HL-60/S4 treated with retinoic acid at 250 ng/mL for 4 days and 3 days (cell line): Measurements from ENCODE around the gene MKLN1.
"Not testable (repeated sequence)": the region's sequence is repeated elsewhere in the genome, so short reads cannot be mapped to it uniquely, and the experiment has no call there.

Experiments used
- in situ Hi-C: fragments of 300-500 bp; cut with MboI; formaldehyde crosslinking; loops from 2 replicates; pipeline ENCODE4 v1.7.0; 2022; ENCODE audit warnings: low sequenced_read_pairs

The MKLN1 gene

DNA sequence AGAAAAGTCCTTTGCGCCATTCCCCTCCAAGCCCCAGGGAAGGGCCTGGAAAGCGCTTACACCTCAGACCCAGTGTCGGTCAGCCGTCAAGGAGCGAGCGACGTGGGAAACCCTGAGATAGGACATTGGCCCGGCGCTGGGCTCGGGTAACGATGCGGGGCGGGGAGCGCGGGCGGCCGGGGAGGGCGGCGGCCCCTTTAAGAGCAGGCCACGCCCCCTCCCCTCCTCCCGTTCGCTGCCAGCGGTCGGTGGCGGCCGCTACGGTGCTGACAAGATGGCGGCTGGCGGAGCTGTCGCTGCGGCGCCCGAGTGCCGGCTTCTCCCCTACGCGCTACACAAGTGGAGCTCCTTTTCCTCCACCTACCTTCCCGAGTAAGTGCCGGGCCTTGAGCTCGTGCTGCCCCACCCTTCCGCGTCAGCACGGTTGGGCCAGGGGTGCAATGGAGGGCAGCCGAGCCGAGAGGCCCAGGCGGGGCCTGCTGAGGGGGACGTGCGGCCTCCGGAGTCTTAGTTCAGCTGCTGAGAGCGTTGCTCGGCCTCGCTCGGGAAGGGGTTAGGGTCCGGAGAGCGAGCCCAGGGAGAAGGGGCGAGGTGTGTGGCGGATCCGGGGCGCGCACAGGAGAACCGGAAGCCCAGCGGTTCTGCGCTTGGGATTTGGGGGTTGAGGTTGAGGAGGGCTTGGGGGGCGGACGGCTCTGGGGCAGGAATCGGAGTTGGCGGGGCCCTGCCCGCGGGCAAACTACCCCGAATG is at the start of gene MKLN1:
Gene MKLN1 (plus strand): TSS at position 251 of the 751 bp plus-strand sequence. CDS start 24 bp downstream, at position 275.
- in situ Hi-C loops, result no loop called here

DNA sequence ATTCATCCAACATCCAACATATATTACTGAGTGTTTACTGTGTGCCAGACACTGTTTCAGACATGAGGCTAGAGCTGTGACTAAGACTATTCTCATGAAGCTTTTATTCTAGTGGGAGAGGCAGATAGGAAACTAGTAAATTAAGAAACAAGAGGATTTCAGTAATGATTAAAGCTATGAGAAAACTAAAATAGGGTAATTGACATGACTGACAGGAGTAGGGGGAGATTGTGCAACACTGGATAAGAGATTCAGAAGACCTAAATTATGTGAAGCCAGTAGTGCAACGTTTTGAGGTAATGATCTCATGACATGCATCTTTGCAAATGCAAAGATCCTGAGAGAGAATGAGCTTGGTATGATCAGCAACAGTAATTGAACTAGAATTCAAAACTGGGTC is 48.6 kb upstream of the MKLN1 start:
- in situ Hi-C loops, result no loop called here

- in situ Hi-C loops, result no loop called here
Observed at GRCh38 chr7:131281266-131282048, 46.2 kb upstream of the MKLN1 start.

DNA sequence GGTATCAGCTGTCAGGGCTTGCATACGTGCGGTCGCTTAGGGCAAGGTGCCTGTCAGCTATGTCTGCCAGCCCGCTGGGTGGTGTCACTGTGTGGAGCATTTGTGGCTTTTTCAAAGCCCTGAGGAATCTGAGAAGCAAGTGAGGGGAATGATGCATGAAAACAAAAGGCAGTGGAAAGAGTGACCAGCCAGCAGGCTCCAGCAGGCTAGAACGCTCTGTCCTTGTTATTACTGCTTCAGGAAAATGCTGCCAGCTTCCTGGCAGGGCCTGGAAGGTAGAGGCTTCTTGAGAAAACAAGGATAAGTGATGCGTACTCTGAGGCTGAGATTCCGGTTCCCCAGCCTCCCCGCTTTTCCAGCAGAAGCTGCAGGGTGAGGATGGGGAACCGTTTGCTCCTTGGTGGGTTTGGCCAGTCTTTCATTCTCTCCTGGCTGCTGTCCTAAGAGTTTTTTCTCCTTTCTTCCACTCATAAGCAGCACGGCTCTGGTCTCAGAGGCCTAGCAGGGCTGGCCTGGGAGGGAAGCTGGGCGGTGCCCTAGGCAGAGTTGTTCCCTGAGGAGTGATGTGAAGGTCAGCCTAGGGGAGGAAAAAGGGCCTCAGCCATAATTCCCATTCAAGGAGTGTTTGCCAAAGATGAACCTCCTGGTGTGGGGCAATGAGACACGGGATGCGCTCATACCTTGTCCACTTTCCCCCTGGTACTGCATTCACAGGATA is 42.8 kb upstream of the MKLN1 start:
- in situ Hi-C loops, result no loop called here

- in situ Hi-C loops, result no loop called here
Observed at GRCh38 chr7:131285556-131285955, 42.1 kb upstream of the MKLN1 start.

DNA sequence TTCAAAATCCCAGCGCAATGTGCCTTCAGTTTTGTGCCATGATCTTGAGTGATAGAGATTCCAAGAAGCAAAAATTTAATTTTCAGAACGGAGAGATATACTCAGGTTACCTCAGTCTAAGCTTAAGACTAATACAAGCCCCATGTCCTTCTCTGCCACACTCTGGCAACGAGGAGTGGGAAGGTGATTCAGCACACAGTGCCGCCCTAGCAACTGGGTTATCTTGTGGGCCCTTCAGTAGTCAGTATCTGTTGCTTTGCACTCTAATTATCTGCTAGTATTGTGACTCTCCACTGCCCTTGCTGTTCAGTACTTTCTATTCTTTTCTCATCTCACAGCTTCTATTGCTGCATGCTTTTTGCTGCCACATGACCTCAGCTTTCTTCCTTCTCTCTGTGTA is 39.2 kb upstream of the MKLN1 start:
- in situ Hi-C loops, result no loop called here

GRCh38 chr7:131289051-131289450 is 38.6 kb upstream of the MKLN1 start:
- in situ Hi-C loops, result no loop called here

GRCh38 chr7:131292141-131292905 is 35.4 kb upstream of the MKLN1 start:
- in situ Hi-C loops, result no loop called here

DNA sequence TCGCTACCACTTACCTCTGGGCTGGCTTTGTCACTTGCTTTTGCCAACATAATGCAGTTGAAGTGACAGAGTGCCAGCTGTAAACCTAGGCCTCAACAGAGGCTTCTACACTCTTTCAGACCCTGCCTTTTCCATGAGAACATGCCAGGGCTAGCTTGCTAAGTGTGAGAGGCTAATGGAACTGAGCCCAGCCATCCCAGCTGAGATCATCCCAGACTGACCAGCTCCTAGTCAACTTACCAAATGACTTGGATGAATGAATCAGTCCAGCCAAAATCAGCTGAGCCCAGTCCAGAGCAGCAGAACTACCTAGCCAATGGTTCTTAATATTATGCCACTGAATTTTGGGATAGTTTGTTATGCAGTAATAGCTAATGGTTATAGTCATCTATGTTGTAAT is 34.7 kb upstream of the MKLN1 start:
- in situ Hi-C loops, result no loop called here

DNA sequence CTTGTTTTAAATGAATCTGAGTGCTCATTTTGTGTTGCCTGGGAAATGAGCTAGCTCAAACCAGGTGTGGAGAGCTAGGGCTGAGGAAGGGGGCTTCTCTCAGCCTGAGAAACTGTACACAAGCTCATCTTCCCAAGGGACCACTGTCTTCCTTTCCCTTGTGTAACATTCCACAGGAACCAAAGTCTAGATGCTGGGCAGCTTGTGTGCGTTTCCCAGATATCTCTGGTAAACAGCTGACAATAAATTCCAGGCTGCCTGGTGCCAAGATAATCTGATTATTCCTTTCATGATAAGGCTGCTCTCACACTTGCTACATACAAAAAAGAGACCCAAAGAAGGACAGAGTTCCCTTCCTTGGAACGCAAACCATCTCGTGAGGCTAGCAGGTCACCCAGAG is 33.1 kb upstream of the MKLN1 start:
- in situ Hi-C loops, result no loop called here

DNA sequence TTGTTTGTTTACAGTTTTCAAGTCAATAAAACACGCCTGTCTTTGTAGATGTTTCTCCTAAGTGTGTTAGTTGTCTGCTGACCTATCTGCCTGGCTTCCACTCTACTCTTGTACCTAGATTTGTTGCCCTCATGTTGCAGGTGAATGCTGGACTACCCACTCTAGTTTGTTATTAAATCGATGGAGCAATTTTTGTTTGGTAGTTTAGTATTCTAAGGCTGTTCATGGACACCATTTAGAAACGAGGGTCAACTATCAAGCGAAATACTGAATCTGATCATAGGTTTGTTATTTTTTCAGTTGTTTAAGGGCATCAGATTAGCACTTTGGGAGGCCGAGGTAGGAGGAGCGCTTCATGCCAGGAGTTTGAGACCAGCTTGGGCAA is 29.1 kb upstream of the MKLN1 start:
- in situ Hi-C loops, result no loop called here

GRCh38 chr7:131299074-131299473 is 28.6 kb upstream of the MKLN1 start:
- in situ Hi-C loops, result no loop called here

GRCh38 chr7:131300078-131300477 is 27.6 kb upstream of the MKLN1 start:
- in situ Hi-C loops, result no loop called here

DNA sequence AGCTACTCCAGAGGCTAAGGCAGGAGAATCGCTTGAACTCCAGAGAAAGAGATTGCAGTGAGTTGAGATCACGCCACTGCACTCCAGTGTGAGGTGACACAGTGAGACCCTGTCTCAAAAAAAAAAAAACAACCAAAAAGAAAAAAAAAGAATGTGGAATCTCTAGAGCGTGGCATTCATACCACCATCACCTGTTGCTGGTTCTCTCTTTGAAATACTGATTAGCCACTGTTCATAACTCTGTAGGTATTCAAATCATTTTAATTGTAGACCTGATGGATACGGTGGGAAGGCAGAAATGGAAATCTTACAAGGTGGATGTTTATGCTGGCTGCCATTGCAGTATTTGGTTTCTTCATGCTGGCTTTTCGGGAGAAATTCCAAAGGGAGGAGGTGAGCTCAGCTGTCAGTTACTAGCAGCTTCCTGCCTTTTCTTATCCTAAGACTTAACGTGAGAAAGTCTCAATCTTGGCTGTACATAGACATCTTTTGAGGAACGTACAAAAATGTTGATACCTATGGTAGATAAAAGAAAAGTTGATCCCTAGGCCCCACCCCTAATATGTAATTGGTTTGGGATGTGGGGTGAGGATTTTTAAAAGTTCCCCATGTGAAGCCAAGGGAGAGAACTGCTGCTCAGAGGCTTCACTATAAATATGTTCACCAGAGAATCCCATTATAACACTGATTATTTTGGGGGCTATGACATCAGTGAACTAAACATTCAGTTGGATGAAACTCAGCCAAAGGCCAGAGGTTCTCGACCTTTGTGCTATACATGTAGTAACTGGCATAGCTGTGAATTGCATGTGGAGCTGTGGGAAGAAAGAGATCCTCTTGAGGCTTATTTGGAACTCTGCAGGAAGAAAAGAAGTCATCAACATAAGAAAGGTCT is 26.9 kb upstream of the MKLN1 start:
- in situ Hi-C loops, result no loop called here

GRCh38 chr7:131302446-131302845 is 25.2 kb upstream of the MKLN1 start:
- in situ Hi-C loops, result no loop called here

DNA sequence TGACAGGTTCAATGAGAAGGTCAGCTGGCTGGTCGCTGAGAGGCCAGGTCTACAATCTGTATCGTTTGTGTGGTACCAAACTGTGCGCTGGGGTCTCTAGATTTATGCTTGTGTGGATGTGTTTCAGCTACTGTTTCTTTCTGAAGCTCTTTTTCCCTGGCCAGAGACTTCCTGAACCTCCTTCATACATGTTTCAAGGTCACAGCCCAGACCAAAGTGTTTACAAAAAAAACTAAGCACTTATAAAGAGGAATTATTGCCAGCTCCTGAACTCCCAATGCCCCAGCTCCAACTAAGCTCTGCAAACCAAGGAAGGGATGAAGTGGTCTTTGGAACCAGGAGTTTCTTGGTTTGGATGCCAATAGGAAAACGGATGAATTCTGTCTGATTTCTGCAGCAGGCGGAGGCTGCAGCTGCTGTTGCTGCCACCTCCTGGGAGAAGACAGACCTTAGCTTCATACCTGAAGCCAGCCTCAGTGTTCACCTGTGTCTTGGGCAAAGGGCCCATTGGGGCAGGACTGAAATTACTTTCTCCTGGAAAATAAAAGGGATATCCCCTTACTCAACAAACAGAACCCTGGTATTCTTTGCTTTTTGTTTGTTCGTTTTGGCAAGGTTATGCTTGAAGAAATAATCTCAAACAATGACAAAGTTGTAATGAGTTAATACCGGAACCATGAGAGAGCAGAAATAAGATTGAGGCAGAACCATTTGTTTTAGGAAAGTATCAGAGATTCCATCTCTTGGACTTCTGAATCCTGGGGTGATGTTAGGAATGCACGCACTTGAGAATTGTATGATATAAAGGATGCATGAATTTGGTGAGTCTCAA is 24.6 kb upstream of the MKLN1 start:
- in situ Hi-C loops, result no loop called here

DNA sequence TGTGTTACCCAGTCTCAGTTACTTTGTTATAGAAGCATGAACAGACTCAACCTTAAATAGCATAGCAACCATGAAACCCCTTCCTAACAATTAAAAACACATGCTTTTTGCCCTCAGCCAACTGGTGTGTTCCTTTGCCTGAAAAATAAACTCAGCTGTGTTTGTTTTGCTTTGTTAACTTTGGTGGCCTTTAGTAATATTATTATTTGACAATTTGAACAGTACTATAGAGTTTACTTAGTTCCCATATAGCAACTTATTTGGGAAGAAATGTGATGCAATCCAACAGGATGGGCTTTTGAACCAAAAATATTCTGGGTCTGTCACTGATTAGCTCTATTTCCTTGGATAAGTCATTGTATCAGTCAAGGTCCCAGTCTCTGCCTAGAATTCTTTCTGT is 22.5 kb upstream of the MKLN1 start:
- in situ Hi-C loops, result no loop called here

DNA sequence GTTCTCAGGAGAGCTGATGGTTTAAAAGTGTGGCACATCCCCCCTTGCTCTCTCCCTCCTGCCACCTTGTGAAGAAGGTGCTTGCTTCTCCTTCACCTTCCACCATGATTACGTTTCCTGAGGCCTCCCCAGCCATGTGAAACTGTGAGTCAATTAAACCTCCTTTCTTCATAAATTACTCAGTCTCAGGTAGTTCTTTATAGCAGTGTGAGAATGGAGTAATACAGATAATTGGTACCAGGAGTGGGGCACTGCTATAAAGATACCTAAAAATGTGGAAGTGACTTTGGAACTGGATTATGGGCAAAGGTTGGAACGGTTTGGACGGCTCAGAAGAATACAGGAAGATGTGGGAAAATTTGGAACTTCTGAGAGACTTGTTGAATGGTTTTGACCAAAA is 21.6 kb upstream of the MKLN1 start:
- in situ Hi-C loops, result not testable (repeated sequence)

- in situ Hi-C loops, result no loop called here
Observed at GRCh38 chr7:131306777-131307176, 20.9 kb upstream of the MKLN1 start.
